Fibroblast of villous mesenchyme (primary cell): Measurements from ENCODE around the gene FXYD1. TPM values are rescaled to one million over a fixed set of nuclear protein-coding genes. Genes with fewer than 3 reads are reported as not detected.

Source experiments
- DNase-seq: peaks from one replicate; pipeline ENCODE4 v3.0.0-alpha.2; 2010; ENCODE audit warnings: low read depth
- H3K4me3 ChIP-seq: 2 replicates; pipeline ENCODE4 v1.5.1; 2011; ENCODE audit warnings: low read depth, mild to moderate bottlenecking, low read length
- CTCF ChIP-seq: IDR thresholded peaks from 2 replicates; pipeline ENCODE4 v1.5.1; 2012; ENCODE audit warnings: low read depth, mild to moderate bottlenecking, low read length; ENCODE audit not compliant: insufficient read depth
- total RNA-seq: library from RNA; depleted of rRNA; stranded (reverse); fragments of >200 nt; gene quantifications from 2 replicates; pipeline ENCODE4 v1.2.3, GENCODE V29; 2012

The FXYD1 gene
- total RNA-seq, 1 donor = not detected

GRCh38 chr19:35104361-35104760, 34.3 kb upstream of the FXYD1 start:
- H3K4me3 ChIP-seq = no peak overlapping the region
- TF ChIP-seq CTCF = no peak
- no peak for DNase-seq

GRCh38 chr19:35105047-35105410, 33.6 kb upstream of the FXYD1 start:
- TF ChIP-seq CTCF = no peak
- H3K4me3 ChIP-seq = no peak overlapping the region
- no peak for DNase-seq

- no peak for DNase-seq
- no peak for TF ChIP-seq CTCF
These were observed 33.0 kb upstream of the FXYD1 start for GRCh38 chr19:35105411-35106290.

GRCh38 chr19:35106291-35106583, 32.4 kb upstream of the FXYD1 start:
- H3K4me3 ChIP-seq = no peak overlapping the region
- DNase-seq = no peak
- no peak for TF ChIP-seq CTCF

More at GRCh38 chr19:35105411-35106290, 33.0 kb upstream of the FXYD1 start:
- H3K4me3 ChIP-seq = no peak overlapping the region

- H3K4me3 ChIP-seq = no peak overlapping the region
- TF ChIP-seq CTCF = no peak
- no peak for DNase-seq
These were observed 31.6 kb upstream of the FXYD1 start for GRCh38 chr19:35106898-35107541.

- DNase-seq = no peak
- TF ChIP-seq CTCF = no peak
- H3K4me3 ChIP-seq = no peak overlapping the region
These were observed 31.1 kb upstream of the FXYD1 start for GRCh38 chr19:35107545-35107944.
